Gastroesophageal sphincter (tissue), 3 donors: ENCODE measurements around the gene ZNF777.

Experiments
- POLR2A ChIP-seq, 2 donors: fragments of 450-650 bp; IDR thresholded peaks; one replicate each; pipeline ENCODE4 v1.6.1; 2017; ENCODE audit warnings: antibody characterized with exemption in 2 of 2, mild to moderate bottlenecking in 2 of 2, moderate library complexity in 1 of 2
- POLR2AphosphoS5 ChIP-seq: sonication (generic); formaldehyde crosslinking; IDR thresholded peaks from one replicate; pipeline ENCODE4 v1.6.1; 2017; ENCODE audit warnings: antibody characterized with exemption
- TF ChIP-seq, protein P1 (sequence below), 4 experiments: fragments of 200-600 bp in 2 of 4; fragments of 450-650 bp in 2 of 4; sonication (generic) in 1 of 4; IDR thresholded peaks; one replicate each; pipeline ENCODE4 v1.5.1; 2017 to 2019; ENCODE audit warnings: antibody characterized with exemption in 4 of 4, mild to moderate bottlenecking in 2 of 4, moderate library complexity in 2 of 4

DNA sequence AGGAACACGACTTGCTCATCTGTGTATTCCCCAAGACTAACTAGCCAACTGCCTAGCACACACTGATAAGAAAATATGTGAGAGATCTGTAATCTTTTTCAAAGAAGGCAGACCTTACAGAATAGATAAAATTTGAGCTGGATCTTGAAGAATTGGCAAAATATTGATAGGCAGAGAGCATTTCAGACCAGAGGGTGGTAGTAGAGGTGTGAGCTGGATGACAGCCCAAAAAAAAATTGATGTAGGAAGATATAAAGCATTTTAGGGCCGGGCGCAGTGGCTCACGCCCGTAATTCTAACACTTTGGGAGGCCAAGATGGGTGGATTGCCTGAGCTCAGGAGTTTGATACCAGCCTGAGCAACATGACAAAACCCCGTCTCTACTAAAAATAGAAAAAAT is 37.9 kb upstream of the ZNF777 start:
- TF ChIP-seq, protein P1, sequence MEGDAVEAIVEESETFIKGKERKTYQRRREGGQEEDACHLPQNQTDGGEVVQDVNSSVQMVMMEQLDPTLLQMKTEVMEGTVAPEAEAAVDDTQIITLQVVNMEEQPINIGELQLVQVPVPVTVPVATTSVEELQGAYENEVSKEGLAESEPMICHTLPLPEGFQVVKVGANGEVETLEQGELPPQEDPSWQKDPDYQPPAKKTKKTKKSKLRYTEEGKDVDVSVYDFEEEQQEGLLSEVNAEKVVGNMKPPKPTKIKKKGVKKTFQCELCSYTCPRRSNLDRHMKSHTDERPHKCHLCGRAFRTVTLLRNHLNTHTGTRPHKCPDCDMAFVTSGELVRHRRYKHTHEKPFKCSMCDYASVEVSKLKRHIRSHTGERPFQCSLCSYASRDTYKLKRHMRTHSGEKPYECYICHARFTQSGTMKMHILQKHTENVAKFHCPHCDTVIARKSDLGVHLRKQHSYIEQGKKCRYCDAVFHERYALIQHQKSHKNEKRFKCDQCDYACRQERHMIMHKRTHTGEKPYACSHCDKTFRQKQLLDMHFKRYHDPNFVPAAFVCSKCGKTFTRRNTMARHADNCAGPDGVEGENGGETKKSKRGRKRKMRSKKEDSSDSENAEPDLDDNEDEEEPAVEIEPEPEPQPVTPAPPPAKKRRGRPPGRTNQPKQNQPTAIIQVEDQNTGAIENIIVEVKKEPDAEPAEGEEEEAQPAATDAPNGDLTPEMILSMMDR (IDR thresholded peaks at IDR 0.05) = no peak
- TF ChIP-seq POLR2AphosphoS5 = no peak
- TF ChIP-seq POLR2A (IDR thresholded peaks at IDR 0.05) = no peak
